CD4-positive, alpha-beta T cell treated with Interleukin-17A for 1 hour (primary cell): ENCODE measurements around the gene RRAS.

Experiments
- DNase-seq: peaks from one replicate; pipeline ENCODE4 v3.0.0-alpha.2; 2020

Gene RRAS

GRCh38 chr19:49676784-49677230 is 36.9 kb upstream of the RRAS start:
- peak; percentile 100 for DNase-seq

- DNase-seq = no peak
Measured at GRCh38 chr19:49676136-49676783, 36.3 kb upstream of the RRAS start.

GRCh38 chr19:49672131-49672919 is 32.4 kb upstream of the RRAS start:
- DNase-seq = peak; percentile 82

- no peak for DNase-seq
Measured at GRCh38 chr19:49669516-49669915, 29.6 kb upstream of the RRAS start.

- DNase-seq = no peak
Measured at GRCh38 chr19:49667473-49667872, 27.5 kb upstream of the RRAS start.

- no peak for DNase-seq
Measured at GRCh38 chr19:49666120-49666444, 26.1 kb upstream of the RRAS start.

GRCh38 chr19:49665351-49666119 is 25.6 kb upstream of the RRAS start, which contains the start of the genes BCL2L12 and IRF3:
BCL2L12 (plus strand) TSS chr19:49665933; CDS start chr19:49666693, 760 bp downstream.
IRF3 (minus strand) TSS chr19:49665857; CDS start chr19:49664838, 1,019 bp downstream.
- DNase-seq = peak; percentile 99

- no peak for DNase-seq
Measured at GRCh38 chr19:49665036-49665350, 25.1 kb upstream of the RRAS start.

GRCh38 chr19:49664171-49665035 is 24.5 kb upstream of the RRAS start:
- peak; percentile 91 for DNase-seq

GRCh38 chr19:49663224-49663623 is 23.3 kb upstream of the RRAS start:
- DNase-seq = no peak

GRCh38 chr19:49662011-49662410 is 22.1 kb upstream of the RRAS start:
- no peak for DNase-seq

- DNase-seq = no peak
Measured at GRCh38 chr19:49660338-49660961, 20.5 kb upstream of the RRAS start.

GRCh38 chr19:49658566-49659442 is 18.9 kb upstream of the RRAS start:
- DNase-seq = no peak

- DNase-seq = no peak
Measured at GRCh38 chr19:49658139-49658517, 18.2 kb upstream of the RRAS start.

- DNase-seq = no peak
Measured at GRCh38 chr19:49657493-49658138, 17.7 kb upstream of the RRAS start.

- no peak for DNase-seq
Measured at GRCh38 chr19:49656456-49657109, 16.6 kb upstream of the RRAS start.

GRCh38 chr19:49655570-49656455 is 15.9 kb upstream of the RRAS start:
- DNase-seq = no peak

GRCh38 chr19:49654581-49654980 is 14.6 kb upstream of the RRAS start:
- DNase-seq = no peak

- no peak for DNase-seq
Measured at GRCh38 chr19:49653466-49653806, 13.5 kb upstream of the RRAS start.
